Type B pancreatic cell (in vitro differentiated cells): ENCODE data around the gene DLEC1. TPM values are rescaled to one million over a fixed set of nuclear protein-coding genes. Genes with fewer than 3 reads are reported as not detected.

ENCODE experiments used
- DNase-seq: peaks from one replicate; pipeline ENCODE4 v3.0.0; 2021; ENCODE audit warnings: mixed read lengths; ENCODE audit not compliant: unreplicated experiment; ENCODE audit errors: extremely low spot score
- H3K27ac Mint-ChIP-seq: 2 replicates; pipeline ENCODE4 v1.8.0; 2021; ENCODE audit warnings: mild to moderate bottlenecking, mixed read lengths
- H3K27me3 Mint-ChIP-seq: 2 replicates; pipeline ENCODE4 v1.8.0; 2021; ENCODE audit warnings: mixed read lengths
- H3K36me3 Mint-ChIP-seq: 2 replicates; pipeline ENCODE4 v1.8.0; 2021; ENCODE audit warnings: mixed read lengths
- H3K4me1 Mint-ChIP-seq: one replicate; pipeline ENCODE4 v1.8.0; 2021; ENCODE audit warnings: mixed read lengths; ENCODE audit not compliant: unreplicated experiment
- H3K4me3 Mint-ChIP-seq: 2 replicates; pipeline ENCODE4 v1.8.0; 2021; ENCODE audit warnings: mild to moderate bottlenecking, mixed read lengths
- H3K9me3 Mint-ChIP-seq: 2 replicates; pipeline ENCODE4 v1.8.0; 2021; ENCODE audit warnings: mixed read lengths
- CTCF ChIP-seq: fragments of 200-600 bp; sonication (generic); conservative IDR thresholded peaks from 2 replicates; pipeline ENCODE4 v1.5.0; 2021; ENCODE audit warnings: antibody characterized with exemption, mild to moderate bottlenecking
- total RNA-seq: library from RNA; stranded (reverse); gene quantifications from 2 replicates; pipeline ENCODE4 v1.2.1, GENCODE V29; 2021; ENCODE audit warnings: low replicate concordance

Gene DLEC1
- total RNA-seq, 1 donor from 2014 or later: 3.2 TPM

DNA sequence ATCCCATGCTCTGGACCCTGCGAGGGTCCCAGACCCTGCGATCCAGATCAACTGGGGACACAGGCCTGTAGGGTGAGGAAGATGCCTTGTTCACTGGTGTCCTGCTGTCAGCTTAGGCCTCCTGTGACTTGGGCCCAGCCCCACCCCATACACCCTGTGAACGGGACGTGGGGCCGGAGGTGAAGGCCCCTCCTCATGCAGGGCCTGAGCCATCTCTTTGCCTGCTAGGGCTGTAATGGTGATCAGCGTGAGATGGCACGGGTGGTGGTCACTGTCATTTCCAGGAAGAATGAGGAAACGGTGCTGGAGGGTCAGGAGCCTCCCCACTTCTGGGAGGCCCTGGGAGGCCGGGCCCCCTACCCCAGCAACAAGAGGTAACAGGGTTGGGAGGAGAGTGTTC is 36.1 kb upstream of the DLEC1 start:
- H3K4me1 Mint-ChIP-seq: peaks cover 23% of the 10 kb centered on the region
- H3K36me3 Mint-ChIP-seq: peaks cover 8% of the 10 kb centered on the region
- DNase-seq: no peak
- no peak for TF ChIP-seq CTCF
- H3K9me3 Mint-ChIP-seq: no peaks in the 10 kb centered on the region
- no peak overlapping the region for H3K27ac Mint-ChIP-seq
- H3K4me3 Mint-ChIP-seq: no peak overlapping the region
- no peaks in the 10 kb centered on the region for H3K27me3 Mint-ChIP-seq

GRCh38 chr3:38003371-38003816 is 35.6 kb upstream of the DLEC1 start:
- Mint-ChIP-seq H3K27me3 (no peaks in the 10 kb centered on the region), H3K36me3 (peaks cover 8% of the 10 kb centered on the region), H3K9me3 (no peaks in the 10 kb centered on the region), H3K4me3 (no peak overlapping the region), H3K27ac (peak overlapping the region; percentile 30), H3K4me1 (peaks cover 23% of the 10 kb centered on the region)
- no peak for DNase-seq
- peak; percentile 96 for TF ChIP-seq CTCF

DNA sequence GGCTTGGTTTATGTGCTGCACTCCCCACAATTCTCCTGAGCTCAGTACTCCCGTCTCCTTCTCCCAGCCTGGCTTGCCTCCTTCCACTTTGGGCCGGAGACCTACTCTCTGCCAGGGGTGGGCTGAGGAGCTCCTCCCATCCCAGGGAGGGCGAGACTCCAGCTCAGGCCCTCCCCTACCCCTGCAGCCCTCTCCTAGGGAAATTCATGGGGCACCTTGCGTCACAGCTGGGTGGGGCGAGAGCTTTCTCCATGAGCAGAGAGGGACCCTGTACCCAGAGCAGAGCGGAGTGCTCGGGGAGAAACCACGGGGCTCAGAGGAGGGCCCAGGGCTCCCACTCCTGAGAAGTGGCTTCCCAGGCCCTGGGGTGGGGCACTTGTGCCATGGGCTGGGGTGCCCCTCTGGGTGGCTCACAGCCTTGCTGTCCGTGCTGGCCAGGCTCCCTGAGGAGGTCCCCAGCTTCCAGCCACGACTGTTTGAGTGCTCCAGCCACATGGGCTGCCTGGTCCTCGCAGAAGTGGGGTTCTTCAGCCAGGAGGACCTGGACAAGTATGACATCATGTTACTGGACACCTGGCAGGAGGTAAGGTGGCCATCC is 35.1 kb upstream of the DLEC1 start:
- TF ChIP-seq CTCF: no peak
- peak overlapping the region; percentile 50 for H3K4me3 Mint-ChIP-seq
- H3K27me3 Mint-ChIP-seq: no peaks in the 10 kb centered on the region
- H3K9me3 Mint-ChIP-seq: no peaks in the 10 kb centered on the region
- H3K4me1 Mint-ChIP-seq: peaks cover 23% of the 10 kb centered on the region
- DNase-seq: no peak
- peak overlapping the region; percentile 86 for H3K27ac Mint-ChIP-seq
- peaks cover 8% of the 10 kb centered on the region for H3K36me3 Mint-ChIP-seq

- Mint-ChIP-seq H3K9me3 (no peaks in the 10 kb centered on the region), H3K36me3 (peaks cover 6% of the 10 kb centered on the region), H3K4me3 (peak overlapping the region; percentile 50), H3K27me3 (no peaks in the 10 kb centered on the region), H3K4me1 (peaks cover 18% of the 10 kb centered on the region), H3K27ac (peak overlapping the region; percentile 86)
- DNase-seq: no peak
- TF ChIP-seq CTCF: peak; percentile 71
Measured at GRCh38 chr3:38004415-38005075, 34.5 kb upstream of the DLEC1 start.

DNA sequence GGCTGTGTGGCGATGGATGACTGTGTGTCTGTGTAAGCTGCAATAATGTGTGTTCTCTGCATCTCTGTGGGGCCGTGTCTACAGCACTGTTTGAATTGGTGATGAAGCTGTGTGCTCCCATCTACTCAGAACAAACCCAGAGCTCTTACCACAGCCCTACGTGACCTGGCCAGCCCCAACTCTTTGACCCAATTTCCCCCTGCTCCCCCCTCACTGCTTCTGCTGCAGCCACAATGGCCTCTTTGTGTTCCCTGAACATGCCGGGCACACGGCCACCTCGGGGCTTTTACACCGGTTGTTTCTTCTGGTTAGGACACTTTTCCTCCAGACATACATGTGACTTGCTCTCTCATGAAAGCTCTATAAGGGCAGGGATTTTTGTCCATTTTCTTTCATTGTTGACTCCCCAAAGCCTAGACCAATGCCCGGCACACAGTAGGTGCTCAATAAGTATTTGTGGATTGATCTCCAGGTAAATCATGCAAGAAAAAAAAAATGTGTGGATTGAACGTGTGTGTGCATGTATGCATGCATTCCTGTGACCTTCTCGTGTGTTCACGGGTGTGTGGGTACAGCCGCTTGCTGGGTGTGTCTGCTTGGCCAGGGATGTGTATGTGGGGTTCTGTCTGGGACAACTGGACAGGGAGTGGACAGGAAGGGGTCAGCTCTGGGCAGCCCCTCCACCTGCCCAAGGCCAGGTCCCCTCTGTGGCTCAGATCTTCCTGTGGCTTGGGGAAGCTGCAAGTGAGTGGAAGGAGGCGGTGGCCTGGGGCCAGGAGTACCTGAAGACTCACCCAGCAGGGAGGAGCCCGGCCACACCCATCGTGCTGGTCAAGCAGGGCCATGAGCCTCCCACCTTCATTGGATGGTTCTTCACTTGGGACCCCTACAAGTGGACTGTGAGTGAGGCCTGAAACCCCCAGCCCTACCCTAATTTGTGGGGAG is 33.7 kb upstream of the DLEC1 start:
- H3K9me3 Mint-ChIP-seq: no peaks in the 10 kb centered on the region
- no peak for DNase-seq
- no peak for TF ChIP-seq CTCF

More for the DNA sequence above, 33.7 kb upstream of the DLEC1 start:
- Mint-ChIP-seq H3K4me3 (peak overlapping the region; percentile 50), H3K36me3 (peaks cover 5% of the 10 kb centered on the region), H3K27me3 (no peaks in the 10 kb centered on the region), H3K4me1 (peaks cover 15% of the 10 kb centered on the region), H3K27ac (peak overlapping the region; percentile 86)
